Activated naive CD8-positive, alpha-beta T cell treated with anti-CD3 and anti-CD28 coated beads, Interleukin-2, amount 50 U/mL, for 24 hours (primary cell): ENCODE data around the gene ADAMTSL4.
A peak's percentile ranks its signal among the peaks of the same experiment; 100 is the strongest.

Source experiments
- ATAC-seq: fragments of 150-1000 bp; cut with Tn5 transposase; one replicate; pipeline ENCODE4 v1.10.0; 2021
- DNase-seq: peaks from one replicate; pipeline ENCODE4 v3.0.0; 2021
- H3K27ac Mint-ChIP-seq: one replicate; pipeline ENCODE4 v1.8.0; 2021; ENCODE audit warnings: mild to moderate bottlenecking, mixed read lengths
- H3K27me3 Mint-ChIP-seq: one replicate; pipeline ENCODE4 v1.8.0; 2021; ENCODE audit warnings: mixed read lengths
- H3K36me3 Mint-ChIP-seq: one replicate; pipeline ENCODE4 v1.8.0; 2021; ENCODE audit warnings: low read depth, mixed read lengths
- H3K4me1 Mint-ChIP-seq: one replicate; pipeline ENCODE4 v1.8.0; 2021; ENCODE audit warnings: mixed read lengths
- H3K4me3 Mint-ChIP-seq: one replicate; pipeline ENCODE4 v1.8.0; 2021; ENCODE audit warnings: mild to moderate bottlenecking, moderate library complexity, mixed read lengths
- H3K9me3 Mint-ChIP-seq: one replicate; pipeline ENCODE4 v1.8.0; 2021; ENCODE audit warnings: mixed read lengths

Gene ADAMTSL4

GRCh38 chr1:150546294-150546937 is 2.8 kb upstream of the ADAMTSL4 start:
- ATAC-seq (no peak), DNase-seq (no peak)
- H3K4me1 Mint-ChIP-seq, result peaks cover 19% of the 10 kb centered on the region
- H3K36me3 Mint-ChIP-seq, result no peaks in the 10 kb centered on the region
- H3K4me3 Mint-ChIP-seq, result no peak overlapping the region
- H3K27me3 Mint-ChIP-seq, result peaks cover 41% of the 10 kb centered on the region
- H3K27ac Mint-ChIP-seq, result no peak overlapping the region
- no peaks in the 10 kb centered on the region for H3K9me3 Mint-ChIP-seq

- no peak overlapping the region for H3K27ac Mint-ChIP-seq
- no peak for ATAC-seq
These were observed 930 bp upstream of the ADAMTSL4 start for GRCh38 chr1:150548324-150548631.

GRCh38 chr1:150549496-150550221 is 451 bp downstream of the ADAMTSL4 start:
- peaks cover 37% of the 10 kb centered on the region for H3K27me3 Mint-ChIP-seq
- H3K9me3 Mint-ChIP-seq, result no peaks in the 10 kb centered on the region
- peak overlapping the region; percentile 70 for H3K4me3 Mint-ChIP-seq
- peaks cover 31% of the 10 kb centered on the region for H3K4me1 Mint-ChIP-seq
- no peaks in the 10 kb centered on the region for H3K36me3 Mint-ChIP-seq
- DNase-seq (no peak), ATAC-seq (no peak)
- no peak overlapping the region for H3K27ac Mint-ChIP-seq

More at GRCh38 chr1:150548324-150548631, 930 bp upstream of the ADAMTSL4 start:
- H3K4me1 Mint-ChIP-seq, result peaks cover 31% of the 10 kb centered on the region
- peak overlapping the region; percentile 75 for H3K4me3 Mint-ChIP-seq
- H3K9me3 Mint-ChIP-seq, result no peaks in the 10 kb centered on the region
- peaks cover 40% of the 10 kb centered on the region for H3K27me3 Mint-ChIP-seq
- no peaks in the 10 kb centered on the region for H3K36me3 Mint-ChIP-seq
- DNase-seq, result no peak

DNA sequence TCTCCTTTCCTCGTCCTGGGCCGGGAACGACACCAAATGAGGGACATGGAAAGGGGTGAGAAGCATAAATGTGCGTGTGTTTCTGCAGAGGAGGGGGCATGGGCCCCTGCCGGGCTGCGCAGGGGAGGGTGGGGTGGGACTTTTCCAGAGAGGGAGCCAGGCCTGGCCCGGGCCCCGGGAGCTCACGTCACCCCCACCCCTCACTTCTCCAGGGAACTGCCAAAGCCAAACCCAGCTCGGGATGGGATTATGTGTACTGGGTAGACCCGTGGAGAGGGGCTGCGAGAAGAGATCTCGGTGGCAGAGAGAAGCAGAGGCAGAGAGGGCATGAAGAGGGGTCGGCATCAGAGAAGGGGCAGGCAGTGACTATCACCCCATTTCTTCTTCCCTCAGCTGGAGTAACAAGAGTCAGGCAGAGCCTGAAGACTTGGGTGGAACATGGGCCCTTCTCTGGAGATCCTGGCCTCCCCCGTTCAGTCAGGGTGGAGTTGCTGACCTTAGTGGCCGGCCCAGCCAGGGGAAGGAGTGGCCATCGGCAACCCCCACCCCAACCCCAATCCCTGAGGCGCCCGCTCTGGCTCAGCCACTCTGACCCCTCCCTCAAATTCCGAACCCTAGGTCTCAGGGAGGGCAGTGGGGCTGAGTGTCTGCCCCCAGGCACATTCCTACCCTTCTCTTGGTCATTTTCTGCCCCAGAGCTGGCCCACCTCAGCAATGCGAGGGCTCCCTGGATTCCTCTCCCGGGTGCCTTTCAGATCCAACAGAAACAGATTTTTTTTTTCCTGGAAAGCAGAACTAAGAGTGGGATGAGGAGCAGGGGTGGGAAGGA is 1.2 kb downstream of the ADAMTSL4 start:
- H3K4me3 Mint-ChIP-seq, result peak overlapping the region; percentile 70
- no peak for DNase-seq
- no peak for ATAC-seq
- no peaks in the 10 kb centered on the region for H3K9me3 Mint-ChIP-seq
- H3K27ac Mint-ChIP-seq, result no peak overlapping the region
- H3K36me3 Mint-ChIP-seq, result no peaks in the 10 kb centered on the region
- peaks cover 29% of the 10 kb centered on the region for H3K4me1 Mint-ChIP-seq
- peaks cover 35% of the 10 kb centered on the region for H3K27me3 Mint-ChIP-seq

- Mint-ChIP-seq H3K9me3 (no peaks in the 10 kb centered on the region), H3K4me1 (peaks cover 26% of the 10 kb centered on the region), H3K27ac (no peak overlapping the region), H3K27me3 (peaks cover 33% of the 10 kb centered on the region), H3K36me3 (no peaks in the 10 kb centered on the region), H3K4me3 (no peak overlapping the region)
- ATAC-seq (no peak), DNase-seq (no peak)
These were observed 2.0 kb downstream of the ADAMTSL4 start for GRCh38 chr1:150551051-150551783.

GRCh38 chr1:150551784-150552127 is 2.5 kb downstream of the ADAMTSL4 start:
- no peaks in the 10 kb centered on the region for H3K9me3 Mint-ChIP-seq
- no peak for ATAC-seq
- no peak for DNase-seq
- H3K4me3 Mint-ChIP-seq, result no peak overlapping the region
- peaks cover 26% of the 10 kb centered on the region for H3K4me1 Mint-ChIP-seq
- H3K27me3 Mint-ChIP-seq, result peaks cover 29% of the 10 kb centered on the region
- H3K36me3 Mint-ChIP-seq, result no peaks in the 10 kb centered on the region
- no peak overlapping the region for H3K27ac Mint-ChIP-seq

- H3K36me3 Mint-ChIP-seq, result no peaks in the 10 kb centered on the region
These were observed 3.1 kb downstream of the ADAMTSL4 start for GRCh38 chr1:150552128-150552910.

DNA sequence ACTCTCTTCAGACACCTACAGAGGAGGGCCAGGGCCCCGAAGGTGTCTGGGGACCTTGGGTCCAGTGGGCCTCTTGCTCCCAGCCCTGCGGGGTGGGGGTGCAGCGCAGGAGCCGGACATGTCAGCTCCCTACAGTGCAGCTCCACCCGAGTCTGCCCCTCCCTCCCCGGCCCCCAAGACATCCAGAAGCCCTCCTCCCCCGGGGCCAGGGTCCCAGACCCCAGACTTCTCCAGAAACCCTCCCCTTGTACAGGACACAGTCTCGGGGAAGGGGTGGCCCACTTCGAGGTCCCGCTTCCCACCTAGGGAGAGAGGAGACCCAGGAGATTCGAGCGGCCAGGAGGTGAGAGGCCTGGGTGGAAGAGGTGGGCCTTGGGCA is 3.7 kb downstream of the ADAMTSL4 start:
- DNase-seq, result no peak
- Mint-ChIP-seq H3K9me3 (no peaks in the 10 kb centered on the region), H3K27ac (no peak overlapping the region), H3K27me3 (peaks cover 25% of the 10 kb centered on the region), H3K36me3 (no peaks in the 10 kb centered on the region), H3K4me3 (no peak overlapping the region), H3K4me1 (peaks cover 26% of the 10 kb centered on the region)
- no peak for ATAC-seq

More at GRCh38 chr1:150552128-150552910, 3.1 kb downstream of the ADAMTSL4 start:
- H3K27me3 Mint-ChIP-seq, result peaks cover 25% of the 10 kb centered on the region
- no peaks in the 10 kb centered on the region for H3K9me3 Mint-ChIP-seq
- DNase-seq, result no peak
- peaks cover 26% of the 10 kb centered on the region for H3K4me1 Mint-ChIP-seq
- ATAC-seq, result peak; percentile 7
- H3K27ac Mint-ChIP-seq, result no peak overlapping the region
- H3K4me3 Mint-ChIP-seq, result no peak overlapping the region

DNA sequence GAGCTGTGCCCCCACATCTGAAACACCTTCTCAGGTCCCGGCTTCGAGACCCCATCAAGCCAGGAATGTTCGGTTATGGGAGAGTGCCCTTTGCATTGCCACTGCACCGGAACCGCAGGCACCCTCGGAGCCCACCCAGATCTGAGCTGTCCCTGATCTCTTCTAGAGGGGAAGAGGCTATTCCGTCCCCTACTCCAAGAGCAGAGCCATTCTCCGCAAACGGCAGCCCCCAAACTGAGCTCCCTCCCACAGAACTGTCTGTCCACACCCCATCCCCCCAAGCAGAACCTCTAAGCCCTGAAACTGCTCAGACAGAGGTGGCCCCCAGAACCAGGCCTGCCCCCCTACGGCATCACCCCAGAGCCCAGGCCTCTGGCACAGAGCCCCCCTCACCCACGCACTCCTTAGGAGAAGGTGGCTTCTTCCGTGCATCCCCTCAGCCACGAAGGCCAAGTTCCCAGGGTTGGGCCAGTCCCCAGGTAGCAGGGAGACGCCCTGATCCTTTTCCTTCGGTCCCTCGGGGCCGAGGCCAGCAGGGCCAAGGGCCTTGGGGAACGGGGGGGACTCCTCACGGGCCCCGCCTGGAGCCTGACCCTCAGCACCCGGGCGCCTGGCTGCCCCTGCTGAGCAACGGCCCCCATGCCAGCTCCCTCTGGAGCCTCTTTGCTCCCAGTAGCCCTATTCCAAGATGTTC is 4.3 kb downstream of the ADAMTSL4 start:
- Mint-ChIP-seq H3K36me3 (no peaks in the 10 kb centered on the region), H3K4me3 (no peak overlapping the region), H3K9me3 (no peaks in the 10 kb centered on the region), H3K27ac (no peak overlapping the region), H3K4me1 (peaks cover 24% of the 10 kb centered on the region), H3K27me3 (peaks cover 22% of the 10 kb centered on the region)
- ATAC-seq (no peak), DNase-seq (no peak)

DNA sequence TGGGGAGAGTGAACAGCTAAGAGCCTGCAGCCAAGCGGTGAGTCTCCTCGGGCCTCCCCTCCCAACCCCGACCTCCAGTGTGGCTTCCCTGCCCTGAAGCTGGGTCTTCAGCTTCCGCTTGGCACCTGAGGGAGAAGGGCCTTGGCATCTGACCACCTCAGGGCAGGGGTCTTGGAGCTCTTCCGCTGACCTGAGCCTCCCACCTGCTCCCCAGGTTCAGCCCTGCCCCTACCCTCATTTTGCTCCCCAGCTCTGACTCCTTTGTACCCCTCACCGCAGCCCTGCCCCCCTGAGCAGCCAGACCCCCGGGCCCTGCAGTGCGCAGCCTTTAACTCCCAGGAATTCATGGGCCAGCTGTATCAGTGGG is 4.9 kb downstream of the ADAMTSL4 start:
- no peak for DNase-seq
- H3K27ac Mint-ChIP-seq, result no peak overlapping the region
- H3K4me3 Mint-ChIP-seq, result no peak overlapping the region

DNA sequence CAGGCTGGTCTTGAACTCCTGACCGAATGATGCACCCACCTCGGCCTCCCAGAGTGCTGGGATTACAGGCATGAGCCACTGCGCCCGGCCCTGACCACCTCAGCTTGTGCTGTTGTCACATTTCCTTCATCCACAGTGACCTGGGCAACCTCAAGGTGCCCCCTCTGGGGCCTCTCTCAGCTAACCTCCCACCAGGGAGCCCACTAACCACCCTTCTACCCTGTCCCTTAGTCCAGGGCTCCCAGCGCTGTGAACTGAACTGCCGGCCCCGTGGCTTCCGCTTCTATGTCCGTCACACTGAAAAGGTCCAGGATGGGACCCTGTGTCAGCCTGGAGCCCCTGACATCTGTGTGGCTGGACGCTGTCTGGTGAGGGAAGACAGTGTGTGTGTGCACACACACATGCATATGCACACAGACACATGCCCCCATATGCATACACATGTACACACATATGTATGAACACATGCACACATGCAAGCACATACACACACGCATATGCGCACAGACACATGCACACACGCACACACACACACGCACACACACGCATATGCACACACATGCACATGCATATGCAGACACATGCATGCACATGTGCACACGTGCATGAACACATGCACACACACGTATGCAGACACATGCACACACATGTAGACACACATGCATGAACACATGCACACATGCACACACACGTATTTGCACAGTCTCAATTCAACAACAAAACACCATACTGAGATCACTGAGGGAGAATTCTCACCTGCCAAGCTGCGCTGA is 6.2 kb downstream of the ADAMTSL4 start:
- Mint-ChIP-seq H3K27ac (no peak overlapping the region), H3K27me3 (peaks cover 13% of the 10 kb centered on the region), H3K4me3 (no peak overlapping the region), H3K4me1 (peaks cover 23% of the 10 kb centered on the region), H3K9me3 (no peaks in the 10 kb centered on the region), H3K36me3 (no peaks in the 10 kb centered on the region)
- ATAC-seq (no peak), DNase-seq (no peak)

More for the DNA sequence above, 4.9 kb downstream of the ADAMTSL4 start:
- Mint-ChIP-seq H3K9me3 (no peaks in the 10 kb centered on the region), H3K36me3 (no peaks in the 10 kb centered on the region), H3K4me1 (peaks cover 23% of the 10 kb centered on the region), H3K27me3 (peaks cover 21% of the 10 kb centered on the region)
- ATAC-seq, result no peak

DNA sequence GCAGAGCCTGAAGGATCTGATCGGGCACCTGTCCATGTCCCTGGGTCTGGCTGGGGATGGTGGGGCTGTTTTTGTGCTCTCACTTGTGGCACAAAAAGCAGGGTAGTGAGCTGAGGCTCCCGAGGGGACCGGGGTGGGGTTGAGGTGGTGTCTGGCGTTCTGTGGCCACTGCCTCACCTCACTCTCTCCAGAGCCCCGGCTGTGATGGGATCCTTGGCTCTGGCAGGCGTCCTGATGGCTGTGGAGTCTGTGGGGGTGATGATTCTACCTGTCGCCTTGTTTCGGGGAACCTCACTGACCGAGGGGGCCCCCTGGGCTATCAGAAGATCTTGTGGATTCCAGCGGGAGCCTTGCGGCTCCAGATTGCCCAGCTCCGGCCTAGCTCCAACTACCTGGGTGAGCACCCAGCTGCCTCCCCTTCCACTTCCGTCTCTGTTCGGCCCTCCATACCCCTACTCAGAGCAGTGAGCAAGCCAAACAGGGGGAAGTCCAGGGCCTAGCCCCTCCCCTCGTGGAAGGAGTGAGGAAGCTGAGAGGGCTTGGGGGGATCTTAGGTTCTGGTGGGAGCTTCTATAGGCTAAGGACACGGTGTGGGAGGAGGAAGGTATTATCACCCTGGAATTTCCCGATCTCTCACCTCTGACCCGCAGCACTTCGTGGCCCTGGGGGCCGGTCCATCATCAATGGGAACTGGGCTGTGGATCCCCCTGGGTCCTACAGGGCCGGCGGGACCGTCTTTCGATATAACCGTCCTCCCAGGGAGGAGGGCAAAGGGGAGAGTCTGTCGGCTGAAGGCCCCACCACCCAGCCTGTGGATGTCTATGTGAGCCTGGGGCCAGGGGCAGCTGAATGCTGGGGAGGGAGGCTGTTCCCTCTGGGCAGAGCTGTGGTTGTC is 7.0 kb downstream of the ADAMTSL4 start:
- no peak overlapping the region for H3K4me3 Mint-ChIP-seq
- no peaks in the 10 kb centered on the region for H3K9me3 Mint-ChIP-seq
- H3K27me3 Mint-ChIP-seq, result peaks cover 6% of the 10 kb centered on the region
- H3K27ac Mint-ChIP-seq, result no peak overlapping the region
- peaks cover 25% of the 10 kb centered on the region for H3K4me1 Mint-ChIP-seq
- DNase-seq (no peak), ATAC-seq (no peak)
- H3K36me3 Mint-ChIP-seq, result no peaks in the 10 kb centered on the region
